ENCODE results near the gene ZNF141.

GRCh38 chr4:340011-340410, 2.4 kb downstream of the ZNF141 start:
- no peak for TF ChIP-seq FOXM1 (IDR thresholded peaks at IDR 0.05; ENCODE audit: low read depth, low read length)
- no peak for TF ChIP-seq EZH2 (IDR thresholded peaks at IDR 0.05; ENCODE audit: borderline replicate concordance, control insufficient read depth, low read depth, low read length)
- no peak for TF ChIP-seq POLR2AphosphoS5 (IDR thresholded peaks at IDR 0.05; ENCODE audit: low read length)
- no peak for TF ChIP-seq ZBED1 (IDR thresholded peaks at IDR 0.05; ENCODE audit: borderline replicate concordance)
- TF ChIP-seq CTCF (IDR thresholded peaks at IDR 0.05 in 2 of 3, conservative IDR thresholded peaks at IDR 0.05 in 1 of 3; ENCODE audit: control insufficient read depth in 2 of 3, extremely low read depth in 1 of 3, insufficient read depth in 1 of 3, low read depth in 3 of 3, low read length in 3 of 3) = no peak
- TF ChIP-seq RAD21 (IDR thresholded peaks at IDR 0.05; ENCODE audit: insufficient read depth, low read depth, low read length) = no peak
- TF ChIP-seq CHD4 (IDR thresholded peaks at IDR 0.05) = no peak
- TF ChIP-seq ESRRA (IDR thresholded peaks at IDR 0.05; ENCODE audit: low read length) = no peak
- no peak for TF ChIP-seq CEBPZ (IDR thresholded peaks at IDR 0.05; ENCODE audit: low read depth, low read length)
- TF ChIP-seq CREM (IDR thresholded peaks at IDR 0.05; ENCODE audit: low read depth) = no peak
- TF ChIP-seq ASH2L (IDR thresholded peaks at IDR 0.05; ENCODE audit: borderline replicate concordance, low read depth) = no peak
- no peak for TF ChIP-seq USF2 (IDR thresholded peaks at IDR 0.05; ENCODE audit: borderline replicate concordance, low read depth, low read length)
- no peak for TF ChIP-seq PBX3 (IDR thresholded peaks at IDR 0.05; ENCODE audit: insufficient replicate concordance, low read depth, low read length)
